GM23338 (cell line): ENCODE data around the gene C6orf120. TPM values are rescaled to one million over a fixed set of nuclear protein-coding genes. Genes with fewer than 3 reads are reported as not detected.

Experiments
- ATAC-seq: fragments of 200-7000 bp; cut with Tn5 transposase; 3 replicates; pipeline ENCODE4 v1.9.1; 2020
- DNase-seq: peaks from one replicate; pipeline ENCODE4 v3.0.0-alpha.2; 2015; ENCODE audit warnings: low spot score
- H2AFZ ChIP-seq: fragments of 200-600 bp; sonication (generic); 2 replicates; pipeline ENCODE4 v1.8.0; 2016; ENCODE audit warnings: antibody characterized with exemption, mild to moderate bottlenecking, moderate library complexity
- H3F3A ChIP-seq: fragments of 200-600 bp; sonication (generic); replicated peaks from 2 replicates; pipeline ENCODE4 v1.8.0; 2017; ENCODE audit warnings: antibody characterized with exemption, mixed run types, low read depth
- H3K27ac ChIP-seq: fragments of 200-600 bp; sonication (generic); 2 replicates; pipeline ENCODE4 v1.6.1; 2016; ENCODE audit warnings: low read depth
- H3K27me3 ChIP-seq: fragments of 200-600 bp; sonication (generic); 2 replicates; pipeline ENCODE4 v1.8.0; 2016; ENCODE audit warnings: mild to moderate bottlenecking, mixed run types, moderate library complexity; ENCODE audit not compliant: insufficient read depth
- H3K36me3 ChIP-seq: fragments of 200-600 bp; sonication (generic); 2 replicates; pipeline ENCODE4 v1.8.0; 2016; ENCODE audit warnings: mild to moderate bottlenecking; ENCODE audit not compliant: insufficient read depth
- H3K4me1 ChIP-seq: fragments of 200-600 bp; sonication (generic); 2 replicates; pipeline ENCODE4 v1.8.0; 2016; ENCODE audit warnings: mild to moderate bottlenecking, moderate library complexity; ENCODE audit not compliant: insufficient read depth
- H3K4me2 ChIP-seq: fragments of 200-600 bp; sonication (generic); 2 replicates; pipeline ENCODE4 v1.7.1; 2017; ENCODE audit warnings: mixed run types
- H3K4me3 ChIP-seq: fragments of 200-600 bp; sonication (generic); 2 replicates; pipeline ENCODE4 v1.6.1; 2016; ENCODE audit warnings: mixed run types
- H3K79me2 ChIP-seq: fragments of 200-600 bp; sonication (generic); replicated peaks from 2 replicates; pipeline ENCODE4 v1.8.0; 2017; ENCODE audit warnings: mild to moderate bottlenecking; ENCODE audit not compliant: insufficient read depth
- H3K9me2 ChIP-seq: fragments of 200-600 bp; sonication (generic); 2 replicates; pipeline ENCODE4 v1.8.0; 2017; ENCODE audit not compliant: insufficient read depth
- H4K20me1 ChIP-seq: fragments of 200-600 bp; sonication (generic); replicated peaks from 2 replicates; pipeline ENCODE4 v1.8.0; 2017; ENCODE audit warnings: mild to moderate bottlenecking; ENCODE audit not compliant: insufficient read depth
- H3K27ac Mint-ChIP-seq: 2 replicates; pipeline ENCODE4 v1.8.0; 2020; ENCODE audit warnings: inconsistent platforms, mild to moderate bottlenecking, moderate library complexity, mixed read lengths
- H3K27me3 Mint-ChIP-seq: 3 replicates; pipeline ENCODE4 v1.8.0; 2022; ENCODE audit warnings: low read depth, mild to moderate bottlenecking, moderate library complexity, mixed read lengths, inconsistent platforms; ENCODE audit not compliant: insufficient read depth, poor library complexity
- H3K36me3 Mint-ChIP-seq: 3 replicates; pipeline ENCODE4 v1.8.0; 2021; ENCODE audit warnings: low read depth, mild to moderate bottlenecking, inconsistent platforms, moderate library complexity, mixed read lengths
- H3K4me1 Mint-ChIP-seq: 3 replicates; pipeline ENCODE4 v1.8.0; 2020; ENCODE audit warnings: mild to moderate bottlenecking, inconsistent platforms, mixed read lengths
- H3K4me3 Mint-ChIP-seq: 3 replicates; pipeline ENCODE4 v1.8.0; 2021; ENCODE audit warnings: moderate library complexity, mild to moderate bottlenecking, inconsistent platforms, mixed read lengths
- H3K9me3 Mint-ChIP-seq: 3 replicates; pipeline ENCODE4 v1.8.0; 2020; ENCODE audit warnings: moderate library complexity, mild to moderate bottlenecking, inconsistent platforms, mixed read lengths
- CREB1 ChIP-seq: fragments of 250-450 bp; sonication (Bioruptor Pico); IDR thresholded peaks from 2 replicates; pipeline ENCODE4 v1.5.0; 2020; ENCODE audit warnings: low read depth, mild to moderate bottlenecking, moderate library complexity
- ETS1 ChIP-seq: IDR thresholded peaks from 2 replicates; pipeline ENCODE4 v1.6.1; 2016; ENCODE audit warnings: antibody characterized with exemption
- EZH2 ChIP-seq: fragments of 200-600 bp; sonication (generic); IDR thresholded peaks from one replicate; pipeline ENCODE4 v1.8.0; 2017; ENCODE audit warnings: antibody characterized with exemption, mild to moderate bottlenecking, low read depth; ENCODE audit not compliant: unreplicated experiment
- JUNB ChIP-seq: IDR thresholded peaks from one replicate; pipeline ENCODE4 v1.6.1; 2016; ENCODE audit warnings: antibody characterized with exemption; ENCODE audit not compliant: unreplicated experiment
- NANOG ChIP-seq: IDR thresholded peaks from 2 replicates; pipeline ENCODE4 v1.6.1; 2016; ENCODE audit warnings: antibody characterized with exemption, borderline replicate concordance
- POLR2AphosphoS5 ChIP-seq: IDR thresholded peaks from 2 replicates; pipeline ENCODE4 v1.6.1; 2016; ENCODE audit warnings: antibody characterized with exemption, low read depth
- STAT1 ChIP-seq: IDR thresholded peaks from one replicate; pipeline ENCODE4 v1.6.1; 2016; ENCODE audit warnings: antibody characterized with exemption; ENCODE audit not compliant: unreplicated experiment
- ZNF114 ChIP-seq: fragments of 250-450 bp; sonication (Bioruptor Pico); IDR thresholded peaks from 2 replicates; pipeline ENCODE4 v1.5.0; 2020; ENCODE audit warnings: mild to moderate bottlenecking, moderate library complexity
- ZNF331 ChIP-seq: fragments of 250-450 bp; sonication (Bioruptor Pico); IDR thresholded peaks from 2 replicates; pipeline ENCODE4 v1.5.0; 2020; ENCODE audit warnings: low read depth, mild to moderate bottlenecking, moderate library complexity
- polyA plus RNA-seq: library from polyadenylated mRNA; unstranded; fragments of >200 nt; fragmentation: Nextera tagmentation; extraction: Ambion mirVana; gene quantifications from 2 replicates; pipeline ENCODE4 v1.2.1, GENCODE V29; 2016
- total RNA-seq: library from RNA; depleted of rRNA; stranded (reverse); fragments of >200 nt; shearing (Covaris generic); gene quantifications from 2 replicates; pipeline ENCODE4 v1.2.3, GENCODE V29; 2014
- TF ChIP-seq, protein P1 (sequence below), 2 experiments: fragments of 200-600 bp in 1 of 2; sonication (generic) in 1 of 2; conservative IDR thresholded peaks; 2 replicates each; pipeline versions ENCODE4 v1.5.1 to v1.6.1; 2016 to 2017; ENCODE audit warnings: antibody characterized with exemption in 2 of 2, low read depth in 2 of 2, mild to moderate bottlenecking in 2 of 2, moderate library complexity in 1 of 2
- TF ChIP-seq, protein P2 (sequence below): IDR thresholded peaks from one replicate; pipeline ENCODE4 v1.6.1; 2018; ENCODE audit warnings: antibody characterized with exemption; ENCODE audit not compliant: unreplicated experiment

Gene C6orf120
- total and polyA plus RNA-seq, 2 experiments from 2014 or later, result 18.8 to 57.3 TPM

GRCh38 chr6:169738976-169739529 is 37.1 kb downstream of the C6orf120 start (continued):
- TF ChIP-seq, protein P1, sequence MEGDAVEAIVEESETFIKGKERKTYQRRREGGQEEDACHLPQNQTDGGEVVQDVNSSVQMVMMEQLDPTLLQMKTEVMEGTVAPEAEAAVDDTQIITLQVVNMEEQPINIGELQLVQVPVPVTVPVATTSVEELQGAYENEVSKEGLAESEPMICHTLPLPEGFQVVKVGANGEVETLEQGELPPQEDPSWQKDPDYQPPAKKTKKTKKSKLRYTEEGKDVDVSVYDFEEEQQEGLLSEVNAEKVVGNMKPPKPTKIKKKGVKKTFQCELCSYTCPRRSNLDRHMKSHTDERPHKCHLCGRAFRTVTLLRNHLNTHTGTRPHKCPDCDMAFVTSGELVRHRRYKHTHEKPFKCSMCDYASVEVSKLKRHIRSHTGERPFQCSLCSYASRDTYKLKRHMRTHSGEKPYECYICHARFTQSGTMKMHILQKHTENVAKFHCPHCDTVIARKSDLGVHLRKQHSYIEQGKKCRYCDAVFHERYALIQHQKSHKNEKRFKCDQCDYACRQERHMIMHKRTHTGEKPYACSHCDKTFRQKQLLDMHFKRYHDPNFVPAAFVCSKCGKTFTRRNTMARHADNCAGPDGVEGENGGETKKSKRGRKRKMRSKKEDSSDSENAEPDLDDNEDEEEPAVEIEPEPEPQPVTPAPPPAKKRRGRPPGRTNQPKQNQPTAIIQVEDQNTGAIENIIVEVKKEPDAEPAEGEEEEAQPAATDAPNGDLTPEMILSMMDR (conservative IDR thresholded peaks at IDR 0.05; ENCODE audit: low read depth in 2 of 2), result no peak

DNA sequence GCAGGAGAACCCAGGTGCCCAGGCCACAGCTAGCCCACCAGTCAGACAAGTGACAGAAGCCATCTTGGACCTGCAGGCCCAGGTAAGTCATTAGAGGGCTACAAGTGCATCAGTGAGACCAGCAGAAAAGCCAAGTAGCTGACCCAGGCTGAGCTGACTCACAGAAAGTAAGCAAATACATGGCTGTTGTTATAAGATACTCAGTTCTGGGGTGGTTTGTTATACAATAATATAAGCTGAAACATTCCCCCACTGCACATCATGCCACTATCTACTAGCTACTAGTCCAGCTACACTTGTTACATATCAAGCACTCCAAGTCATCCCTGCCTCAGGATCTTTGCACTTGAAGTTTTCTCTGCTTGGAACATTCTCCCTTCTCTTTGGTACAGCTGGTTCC is 39.4 kb downstream of the C6orf120 start:
- H3K27me3 ChIP-seq, result no peaks in the 10 kb centered on the region
- no peaks in the 10 kb centered on the region for H4K20me1 ChIP-seq
- no peaks in the 10 kb centered on the region for H3K4me1 ChIP-seq
- Mint-ChIP-seq H3K27me3 (peaks cover 1% of the 10 kb centered on the region), H3K9me3 (no peaks in the 10 kb centered on the region), H3K36me3 (no peaks in the 10 kb centered on the region), H3K27ac (no peak overlapping the region), H3K4me1 (peaks cover 8% of the 10 kb centered on the region; the same call in 2 of the 3 replicates), H3K4me3 (no peak overlapping the region)
- H3K4me2 ChIP-seq, result no peak overlapping the region
- H3K36me3 ChIP-seq, result no peaks in the 10 kb centered on the region
- H2AFZ ChIP-seq, result no peak overlapping the region
- ATAC-seq (no peak), DNase-seq (no peak)
- H3K9me2 ChIP-seq, result 0 out of 2 replicates have a peak, but pooled peaks cover 2% of the 10 kb centered on the region
- H3K4me3 ChIP-seq, result no peak overlapping the region
- no peak overlapping the region for H3K27ac ChIP-seq
- no peaks in the 10 kb centered on the region for H3F3A ChIP-seq
- no peaks in the 10 kb centered on the region; the same call in 1 of the 2 replicates for H3K79me2 ChIP-seq
- TF ChIP-seq STAT1 (no peak), ZNF331 (CRISPR knock-in tag) (no peak), JUNB (no peak), EZH2 (no peak), CREB1 (no peak), POLR2AphosphoS5 (no peak), ETS1 (no peak), ZNF114 (CRISPR knock-in tag) (no peak), NANOG (no peak)
- TF ChIP-seq, protein P1 (conservative IDR thresholded peaks at IDR 0.05; ENCODE audit: low read depth in 2 of 2), result no peak
- TF ChIP-seq, protein P2, sequence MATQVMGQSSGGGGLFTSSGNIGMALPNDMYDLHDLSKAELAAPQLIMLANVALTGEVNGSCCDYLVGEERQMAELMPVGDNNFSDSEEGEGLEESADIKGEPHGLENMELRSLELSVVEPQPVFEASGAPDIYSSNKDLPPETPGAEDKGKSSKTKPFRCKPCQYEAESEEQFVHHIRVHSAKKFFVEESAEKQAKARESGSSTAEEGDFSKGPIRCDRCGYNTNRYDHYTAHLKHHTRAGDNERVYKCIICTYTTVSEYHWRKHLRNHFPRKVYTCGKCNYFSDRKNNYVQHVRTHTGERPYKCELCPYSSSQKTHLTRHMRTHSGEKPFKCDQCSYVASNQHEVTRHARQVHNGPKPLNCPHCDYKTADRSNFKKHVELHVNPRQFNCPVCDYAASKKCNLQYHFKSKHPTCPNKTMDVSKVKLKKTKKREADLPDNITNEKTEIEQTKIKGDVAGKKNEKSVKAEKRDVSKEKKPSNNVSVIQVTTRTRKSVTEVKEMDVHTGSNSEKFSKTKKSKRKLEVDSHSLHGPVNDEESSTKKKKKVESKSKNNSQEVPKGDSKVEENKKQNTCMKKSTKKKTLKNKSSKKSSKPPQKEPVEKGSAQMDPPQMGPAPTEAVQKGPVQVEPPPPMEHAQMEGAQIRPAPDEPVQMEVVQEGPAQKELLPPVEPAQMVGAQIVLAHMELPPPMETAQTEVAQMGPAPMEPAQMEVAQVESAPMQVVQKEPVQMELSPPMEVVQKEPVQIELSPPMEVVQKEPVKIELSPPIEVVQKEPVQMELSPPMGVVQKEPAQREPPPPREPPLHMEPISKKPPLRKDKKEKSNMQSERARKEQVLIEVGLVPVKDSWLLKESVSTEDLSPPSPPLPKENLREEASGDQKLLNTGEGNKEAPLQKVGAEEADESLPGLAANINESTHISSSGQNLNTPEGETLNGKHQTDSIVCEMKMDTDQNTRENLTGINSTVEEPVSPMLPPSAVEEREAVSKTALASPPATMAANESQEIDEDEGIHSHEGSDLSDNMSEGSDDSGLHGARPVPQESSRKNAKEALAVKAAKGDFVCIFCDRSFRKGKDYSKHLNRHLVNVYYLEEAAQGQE, result no peak
